Measurements from ENCODE around the gene MORN5.

DNA sequence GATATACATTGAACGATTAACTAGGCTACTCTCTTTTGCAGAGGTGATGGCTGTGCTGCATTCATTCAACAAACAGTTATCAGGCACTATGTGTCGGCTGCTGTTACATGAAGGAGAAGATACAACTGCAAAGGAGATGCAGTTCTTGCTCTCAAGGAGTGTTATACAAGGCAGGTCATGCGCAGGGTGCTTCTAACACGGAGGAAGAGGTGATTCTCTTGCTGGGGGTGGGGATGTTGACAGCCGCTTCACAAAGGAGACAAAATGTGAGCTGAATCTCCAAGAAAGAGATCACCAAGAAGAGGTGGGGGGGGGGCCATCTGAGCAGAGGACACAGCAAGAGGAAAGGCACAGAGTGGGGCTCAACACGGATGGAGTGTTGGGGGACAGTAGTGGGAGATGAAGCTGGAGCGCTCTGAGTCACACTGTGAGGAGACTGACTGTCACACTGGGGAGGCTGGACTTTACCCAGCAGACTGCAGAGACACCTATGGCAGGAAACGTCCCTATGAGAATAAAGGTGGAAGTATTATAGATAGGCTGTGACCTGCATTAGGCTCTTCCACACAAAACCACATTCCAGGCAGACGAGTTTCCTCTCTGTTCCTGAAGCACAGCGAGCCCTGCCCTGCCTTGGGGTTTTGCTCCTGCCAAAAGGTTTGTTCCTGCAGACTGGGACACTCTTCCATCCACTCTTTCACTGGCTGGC is 21.0 kb upstream of the MORN5 start:
- TF ChIP-seq, protein P1, sequence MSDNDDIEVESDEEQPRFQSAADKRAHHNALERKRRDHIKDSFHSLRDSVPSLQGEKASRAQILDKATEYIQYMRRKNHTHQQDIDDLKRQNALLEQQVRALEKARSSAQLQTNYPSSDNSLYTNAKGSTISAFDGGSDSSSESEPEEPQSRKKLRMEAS (IDR thresholded peaks at IDR 0.05) = no peak
- TF ChIP-seq NR2F2 (IDR thresholded peaks at IDR 0.05) = no peak
- TF ChIP-seq SP1 (IDR thresholded peaks at IDR 0.05) = no peak
- no peak for TF ChIP-seq YY1 (IDR thresholded peaks at IDR 0.05)
- TF ChIP-seq EGR1 (IDR thresholded peaks at IDR 0.05; ENCODE audit: low read depth in 2 of 2) = no peak
- TF ChIP-seq, protein P2, sequence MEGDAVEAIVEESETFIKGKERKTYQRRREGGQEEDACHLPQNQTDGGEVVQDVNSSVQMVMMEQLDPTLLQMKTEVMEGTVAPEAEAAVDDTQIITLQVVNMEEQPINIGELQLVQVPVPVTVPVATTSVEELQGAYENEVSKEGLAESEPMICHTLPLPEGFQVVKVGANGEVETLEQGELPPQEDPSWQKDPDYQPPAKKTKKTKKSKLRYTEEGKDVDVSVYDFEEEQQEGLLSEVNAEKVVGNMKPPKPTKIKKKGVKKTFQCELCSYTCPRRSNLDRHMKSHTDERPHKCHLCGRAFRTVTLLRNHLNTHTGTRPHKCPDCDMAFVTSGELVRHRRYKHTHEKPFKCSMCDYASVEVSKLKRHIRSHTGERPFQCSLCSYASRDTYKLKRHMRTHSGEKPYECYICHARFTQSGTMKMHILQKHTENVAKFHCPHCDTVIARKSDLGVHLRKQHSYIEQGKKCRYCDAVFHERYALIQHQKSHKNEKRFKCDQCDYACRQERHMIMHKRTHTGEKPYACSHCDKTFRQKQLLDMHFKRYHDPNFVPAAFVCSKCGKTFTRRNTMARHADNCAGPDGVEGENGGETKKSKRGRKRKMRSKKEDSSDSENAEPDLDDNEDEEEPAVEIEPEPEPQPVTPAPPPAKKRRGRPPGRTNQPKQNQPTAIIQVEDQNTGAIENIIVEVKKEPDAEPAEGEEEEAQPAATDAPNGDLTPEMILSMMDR (IDR thresholded peaks at IDR 0.05; ENCODE audit: low read depth, low read length, missing input control) = no peak
- TF ChIP-seq RXRA (IDR thresholded peaks at IDR 0.05) = no peak
- TF ChIP-seq, protein P3, sequence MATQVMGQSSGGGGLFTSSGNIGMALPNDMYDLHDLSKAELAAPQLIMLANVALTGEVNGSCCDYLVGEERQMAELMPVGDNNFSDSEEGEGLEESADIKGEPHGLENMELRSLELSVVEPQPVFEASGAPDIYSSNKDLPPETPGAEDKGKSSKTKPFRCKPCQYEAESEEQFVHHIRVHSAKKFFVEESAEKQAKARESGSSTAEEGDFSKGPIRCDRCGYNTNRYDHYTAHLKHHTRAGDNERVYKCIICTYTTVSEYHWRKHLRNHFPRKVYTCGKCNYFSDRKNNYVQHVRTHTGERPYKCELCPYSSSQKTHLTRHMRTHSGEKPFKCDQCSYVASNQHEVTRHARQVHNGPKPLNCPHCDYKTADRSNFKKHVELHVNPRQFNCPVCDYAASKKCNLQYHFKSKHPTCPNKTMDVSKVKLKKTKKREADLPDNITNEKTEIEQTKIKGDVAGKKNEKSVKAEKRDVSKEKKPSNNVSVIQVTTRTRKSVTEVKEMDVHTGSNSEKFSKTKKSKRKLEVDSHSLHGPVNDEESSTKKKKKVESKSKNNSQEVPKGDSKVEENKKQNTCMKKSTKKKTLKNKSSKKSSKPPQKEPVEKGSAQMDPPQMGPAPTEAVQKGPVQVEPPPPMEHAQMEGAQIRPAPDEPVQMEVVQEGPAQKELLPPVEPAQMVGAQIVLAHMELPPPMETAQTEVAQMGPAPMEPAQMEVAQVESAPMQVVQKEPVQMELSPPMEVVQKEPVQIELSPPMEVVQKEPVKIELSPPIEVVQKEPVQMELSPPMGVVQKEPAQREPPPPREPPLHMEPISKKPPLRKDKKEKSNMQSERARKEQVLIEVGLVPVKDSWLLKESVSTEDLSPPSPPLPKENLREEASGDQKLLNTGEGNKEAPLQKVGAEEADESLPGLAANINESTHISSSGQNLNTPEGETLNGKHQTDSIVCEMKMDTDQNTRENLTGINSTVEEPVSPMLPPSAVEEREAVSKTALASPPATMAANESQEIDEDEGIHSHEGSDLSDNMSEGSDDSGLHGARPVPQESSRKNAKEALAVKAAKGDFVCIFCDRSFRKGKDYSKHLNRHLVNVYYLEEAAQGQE (IDR thresholded peaks at IDR 0.05) = no peak

Data from liver (tissue), 3 donors.